Choroid plexus epithelial cell (primary cell): ENCODE measurements around the gene MYOC.
"Not testable (repeated sequence)": the region's sequence is repeated elsewhere in the genome, so short reads cannot be mapped to it uniquely, and the experiment has no call there.

Source experiments
- DNase-seq: peaks from one replicate; pipeline ENCODE4 v3.0.0-alpha.2; 2010; ENCODE audit warnings: low read depth
- H3K4me3 ChIP-seq: 2 replicates; pipeline ENCODE4 v1.5.1; 2011; ENCODE audit warnings: low read depth, mild to moderate bottlenecking, control low read depth, low read length, moderate library complexity
- TF ChIP-seq, protein P1 (sequence below): conservative IDR thresholded peaks from 2 replicates; pipeline ENCODE4 v1.5.1; 2011; ENCODE audit warnings: low read depth, mild to moderate bottlenecking, control low read depth, inconsistent platforms, low read length, moderate library complexity

Gene MYOC

DNA sequence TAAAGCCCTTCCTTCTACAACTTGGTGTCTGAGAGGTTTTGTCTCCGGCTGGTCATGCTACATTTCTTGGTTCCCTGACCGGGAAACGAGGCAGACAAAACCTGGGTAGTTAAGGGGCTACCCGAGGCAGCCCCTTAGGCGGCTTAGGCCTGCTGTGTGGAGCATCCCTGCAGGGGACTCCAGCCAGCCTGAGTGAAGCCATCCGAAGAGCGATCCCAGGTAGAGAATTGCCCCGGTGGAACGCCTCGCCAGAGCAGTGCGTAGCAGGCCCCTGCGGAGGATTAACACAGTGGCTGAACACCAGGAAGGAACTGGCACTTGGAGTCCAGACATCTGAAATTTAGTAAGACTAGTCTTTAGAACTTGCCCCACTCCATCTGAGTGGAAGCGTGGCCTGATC, 51.6 kb downstream of the MYOC start:
- no peak overlapping the region for H3K4me3 ChIP-seq
- TF ChIP-seq, protein P1, sequence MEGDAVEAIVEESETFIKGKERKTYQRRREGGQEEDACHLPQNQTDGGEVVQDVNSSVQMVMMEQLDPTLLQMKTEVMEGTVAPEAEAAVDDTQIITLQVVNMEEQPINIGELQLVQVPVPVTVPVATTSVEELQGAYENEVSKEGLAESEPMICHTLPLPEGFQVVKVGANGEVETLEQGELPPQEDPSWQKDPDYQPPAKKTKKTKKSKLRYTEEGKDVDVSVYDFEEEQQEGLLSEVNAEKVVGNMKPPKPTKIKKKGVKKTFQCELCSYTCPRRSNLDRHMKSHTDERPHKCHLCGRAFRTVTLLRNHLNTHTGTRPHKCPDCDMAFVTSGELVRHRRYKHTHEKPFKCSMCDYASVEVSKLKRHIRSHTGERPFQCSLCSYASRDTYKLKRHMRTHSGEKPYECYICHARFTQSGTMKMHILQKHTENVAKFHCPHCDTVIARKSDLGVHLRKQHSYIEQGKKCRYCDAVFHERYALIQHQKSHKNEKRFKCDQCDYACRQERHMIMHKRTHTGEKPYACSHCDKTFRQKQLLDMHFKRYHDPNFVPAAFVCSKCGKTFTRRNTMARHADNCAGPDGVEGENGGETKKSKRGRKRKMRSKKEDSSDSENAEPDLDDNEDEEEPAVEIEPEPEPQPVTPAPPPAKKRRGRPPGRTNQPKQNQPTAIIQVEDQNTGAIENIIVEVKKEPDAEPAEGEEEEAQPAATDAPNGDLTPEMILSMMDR = no peak
- no peak for DNase-seq

DNA sequence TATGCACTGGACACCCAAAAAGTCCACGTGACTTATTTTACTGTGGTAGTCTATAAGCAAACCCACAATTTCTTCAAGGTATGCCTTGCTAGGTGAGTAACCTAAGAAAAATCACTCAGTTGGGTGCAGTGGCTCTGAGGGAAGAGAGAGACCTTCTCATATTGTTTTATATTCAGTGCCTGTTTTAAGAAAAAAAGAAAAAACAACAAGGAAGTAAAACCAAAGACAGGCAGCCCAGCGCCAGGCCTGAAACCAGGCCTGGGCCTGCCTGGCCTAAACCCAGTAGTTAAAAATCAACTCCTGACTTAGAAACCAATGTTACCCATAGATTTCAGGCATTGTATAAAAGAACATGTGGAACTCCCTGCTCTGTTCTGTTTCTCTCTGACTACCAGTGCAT, 52.2 kb downstream of the MYOC start:
- H3K4me3 ChIP-seq, DNase-seq: not testable (repeated sequence)

DNA sequence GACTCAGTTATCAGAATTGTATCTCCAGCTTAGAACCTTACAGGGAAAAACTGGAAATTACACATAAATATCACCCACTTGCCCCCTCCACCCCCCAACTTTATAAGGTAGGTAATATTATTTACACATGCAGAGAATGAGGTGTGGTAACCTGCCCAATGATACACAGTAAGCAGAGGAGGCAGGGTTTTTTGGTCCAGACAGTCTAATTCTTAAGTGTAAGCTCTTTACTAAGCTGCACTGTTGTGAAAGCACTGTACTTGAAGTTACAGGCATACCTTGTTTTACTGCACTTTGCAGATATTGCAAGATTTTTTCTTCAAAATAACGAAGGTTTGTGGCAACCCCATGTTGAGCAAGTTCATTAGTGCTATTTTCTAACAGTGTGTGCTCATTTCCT, 55.3 kb downstream of the MYOC start:
- peak; percentile 15 for DNase-seq
- H3K4me3 ChIP-seq = no peak overlapping the region
- TF ChIP-seq, protein P1 = no peak

DNA sequence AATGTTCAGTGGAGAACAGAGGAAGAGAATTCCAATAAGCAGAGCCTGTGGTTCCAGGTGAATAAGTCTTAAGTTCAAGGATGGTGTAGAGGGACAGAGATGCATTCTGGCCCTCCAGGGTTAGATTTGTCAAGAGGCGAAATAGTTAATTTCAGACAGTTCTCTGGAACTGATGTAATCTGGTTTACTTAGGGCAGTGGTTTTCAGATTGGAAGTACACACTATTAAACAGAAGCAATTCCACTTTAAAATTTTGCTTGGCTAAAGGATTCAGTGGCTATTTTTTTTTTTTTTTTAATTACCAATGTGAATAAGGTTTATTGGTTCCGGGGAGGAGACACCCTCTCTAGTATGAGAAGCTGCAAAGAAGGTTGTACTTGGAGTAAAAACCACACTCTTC, 55.8 kb downstream of the MYOC start:
- DNase-seq = no peak
- TF ChIP-seq, protein P1 = no peak

DNA sequence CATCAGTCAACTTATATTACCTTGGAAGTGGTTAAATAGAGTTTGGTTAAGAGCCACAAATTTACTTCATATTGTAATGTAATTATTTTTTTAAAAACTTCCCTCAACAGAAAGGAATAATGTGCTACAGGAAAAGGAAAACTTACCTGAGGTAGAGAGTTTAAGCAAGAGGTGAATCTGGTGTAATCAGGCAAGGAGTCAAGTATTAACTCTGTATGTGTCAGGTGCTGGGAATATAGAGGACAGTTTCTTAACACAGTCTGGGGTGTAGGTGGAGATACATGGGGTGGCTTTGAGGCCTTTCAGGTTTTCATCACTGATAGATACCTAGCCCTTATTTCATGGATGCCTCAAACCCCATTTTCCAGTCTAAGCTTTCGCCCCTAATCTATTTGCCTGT, 56.4 kb downstream of the MYOC start:
- H3K4me3 ChIP-seq = no peak overlapping the region
- TF ChIP-seq, protein P1 = no peak
- no peak for DNase-seq

More for the DNA sequence above, 55.8 kb downstream of the MYOC start:
- no peak overlapping the region for H3K4me3 ChIP-seq

DNA sequence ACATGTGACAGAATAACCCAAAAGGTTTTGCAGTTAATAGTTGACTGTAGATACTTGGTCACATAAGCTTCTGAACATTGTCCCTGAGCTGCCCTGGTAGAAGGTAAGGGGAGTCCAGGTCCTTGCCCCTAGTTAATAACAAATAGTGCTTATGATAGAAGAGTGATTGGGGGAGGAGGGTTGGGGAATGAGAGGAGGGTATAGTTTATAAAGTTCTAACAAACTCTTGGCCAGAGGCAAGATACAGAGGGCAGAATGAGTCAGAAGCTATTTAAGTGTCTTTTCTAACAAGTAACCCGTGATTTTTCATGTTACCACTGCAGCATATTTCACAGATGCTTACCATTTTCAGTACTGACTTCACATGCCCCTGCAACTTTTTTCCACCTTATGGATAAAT, 57.2 kb downstream of the MYOC start:
- no peak overlapping the region for H3K4me3 ChIP-seq
- TF ChIP-seq, protein P1 = no peak
- peak; percentile 41 for DNase-seq

DNA sequence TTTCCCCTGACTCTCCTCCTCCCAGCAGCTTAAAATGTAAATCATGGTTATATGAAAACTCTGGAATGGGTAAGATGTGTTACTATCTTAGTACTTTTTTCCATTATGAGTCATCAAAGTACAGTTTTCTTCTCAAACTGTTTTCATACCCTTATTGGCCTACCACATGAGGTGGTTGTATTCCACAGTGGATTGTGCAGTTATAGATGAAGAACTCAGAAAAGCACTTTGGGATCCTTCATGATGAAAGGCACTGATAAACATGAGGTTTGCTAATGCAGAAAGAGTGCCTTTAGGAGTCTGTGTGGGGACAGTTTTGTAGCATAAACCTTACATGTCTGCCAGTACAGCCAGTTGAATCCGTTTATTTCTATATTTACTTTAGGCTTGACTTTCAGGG, 62.5 kb downstream of the MYOC start:
- peak; percentile 73 for DNase-seq
- no peak overlapping the region for H3K4me3 ChIP-seq
- TF ChIP-seq, protein P1 = no peak

DNA sequence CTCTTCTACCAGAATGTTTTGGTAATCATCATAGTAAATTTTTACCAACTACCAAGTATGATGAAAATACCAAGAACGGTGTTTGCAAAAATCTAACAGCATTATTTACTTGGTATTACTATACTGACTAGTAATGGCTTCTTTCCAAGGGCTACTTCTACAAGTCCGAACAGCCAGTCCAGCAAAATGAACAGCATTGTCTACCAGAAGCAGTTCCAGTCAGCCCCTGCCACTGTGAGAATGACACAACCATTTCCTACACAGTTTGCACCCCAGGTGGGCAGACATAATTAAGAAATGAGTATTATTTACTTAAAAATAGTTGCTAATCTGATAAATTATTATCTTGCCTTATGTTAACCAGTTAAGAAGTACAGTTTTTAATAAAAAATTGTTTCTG, 64.3 kb downstream of the MYOC start:
- no peak for DNase-seq
- H3K4me3 ChIP-seq = no peak overlapping the region
- TF ChIP-seq, protein P1 = no peak
